HEK293 (cell line): ENCODE results near the gene LYPD4.

Experiments used
- CTCF ChIA-PET: fragments of 350-600 bp; formaldehyde crosslinking; extraction: SDS; loops from one replicate; lab custom pipeline; 2021; ENCODE audit warnings: antibody characterized with exemption; lab: Yijun Ruan, JAX
- POLR2A ChIA-PET: fragments of 300-600 bp; formaldehyde crosslinking; extraction: SDS; loops from one replicate; lab custom pipeline; 2020; ENCODE audit warnings: antibody characterized with exemption, inconsistent platforms; lab: Yijun Ruan, JAX
- H3K27ac ChIP-seq: fragments of 200-500 bp; sonication (Bioruptor generic); 2 replicates; pipeline ENCODE4 v1.5.1; 2014; ENCODE audit warnings: low read depth, low read length, control low read depth, inconsistent platforms; ENCODE audit errors: extremely low read depth
- H3K36me3 ChIP-seq, 2 experiments: fragments of 200-500 bp in 1 of 2; sonication (Bioruptor generic) in 1 of 2; 1 replicate in 1 of 2; 2 replicates in 1 of 2; pipeline ENCODE4 v1.5.1; 2014 to 2017; ENCODE audit warnings: inconsistent platforms in 2 of 2, low read length in 2 of 2; ENCODE audit not compliant: control insufficient read depth in 2 of 2, insufficient read depth in 1 of 2
- H3K4me1 ChIP-seq: fragments of 200-500 bp; sonication (Bioruptor generic); 2 replicates; pipeline ENCODE4 v1.5.1; 2014; ENCODE audit warnings: mild to moderate bottlenecking, low read length, inconsistent platforms; ENCODE audit not compliant: control insufficient read depth, insufficient read depth
- H3K4me3 ChIP-seq: 2 replicates; pipeline ENCODE4 v1.5.1; 2011; ENCODE audit warnings: low read depth, mild to moderate bottlenecking, control low read depth, low read length, moderate library complexity
- H3K9me3 ChIP-seq: fragments of 200-500 bp; sonication (Bioruptor generic); 2 replicates; pipeline ENCODE4 v1.5.1; 2014; ENCODE audit warnings: low read depth, low read length, inconsistent platforms; ENCODE audit not compliant: control insufficient read depth, insufficient read depth
- ATF2 ChIP-seq: fragments of 450-650 bp; formaldehyde crosslinking; IDR thresholded peaks from 2 replicates; pipeline ENCODE4 v1.5.1; 2016; ENCODE audit warnings: missing biosample characterization, missing genetic modification characterization, low read depth
- GLIS1 ChIP-seq: fragments of 450-650 bp; formaldehyde crosslinking; IDR thresholded peaks from 2 replicates; pipeline ENCODE4 v1.5.1; 2016; ENCODE audit warnings: missing biosample characterization, missing genetic modification characterization
- HOXA7 ChIP-seq: sonication (generic); formaldehyde crosslinking; IDR thresholded peaks from 2 replicates; pipeline ENCODE4 v1.8.1; 2022; ENCODE audit warnings: missing genetic modification reagents, borderline replicate concordance
- KLF16 ChIP-seq: fragments of 450-650 bp; formaldehyde crosslinking; IDR thresholded peaks from 2 replicates; pipeline ENCODE4 v1.5.1; 2017; ENCODE audit warnings: missing biosample characterization, missing genetic modification characterization
- SP7 ChIP-seq: fragments of 450-650 bp; formaldehyde crosslinking; IDR thresholded peaks from 2 replicates; pipeline ENCODE4 v1.5.1; 2016; ENCODE audit warnings: missing biosample characterization, missing genetic modification characterization
- WT1 ChIP-seq: fragments of 450-650 bp; formaldehyde crosslinking; IDR thresholded peaks from 2 replicates; pipeline ENCODE4 v1.5.1; 2016; ENCODE audit warnings: missing biosample characterization, missing genetic modification characterization
- YY1 ChIP-seq: fragments of 450-650 bp; formaldehyde crosslinking; IDR thresholded peaks from 2 replicates; pipeline ENCODE4 v1.5.1; 2018; ENCODE audit warnings: missing biosample characterization, missing genetic modification characterization
- ZBTB20 ChIP-seq: fragments of 450-650 bp; formaldehyde crosslinking; IDR thresholded peaks from 2 replicates; pipeline ENCODE4 v1.5.1; 2016; ENCODE audit warnings: missing biosample characterization, missing genetic modification characterization
- ZBTB26 ChIP-seq: fragments of 450-650 bp; formaldehyde crosslinking; optimal IDR thresholded peaks from 2 replicates; pipeline ENCODE3; 2016; ENCODE audit warnings: missing biosample characterization, mild to moderate bottlenecking, missing genetic modification characterization
- ZBTB44 ChIP-seq: fragments of 450-650 bp; IDR thresholded peaks from 2 replicates; pipeline ENCODE4 v1.5.1; 2018; ENCODE audit warnings: missing biosample characterization, mild to moderate bottlenecking, missing genetic modification characterization
- ZNF175 ChIP-seq: fragments of 450-650 bp; formaldehyde crosslinking; IDR thresholded peaks from 2 replicates; pipeline ENCODE4 v1.5.1; 2016; ENCODE audit warnings: missing biosample characterization, missing genetic modification characterization
- ZNF518A ChIP-seq: fragments of 450-650 bp; formaldehyde crosslinking; conservative IDR thresholded peaks from 2 replicates; pipeline ENCODE4 v1.5.1; 2016; ENCODE audit warnings: low read depth, missing biosample characterization, missing genetic modification characterization
- ZNF529 ChIP-seq: fragments of 450-650 bp; formaldehyde crosslinking; IDR thresholded peaks from 2 replicates; pipeline ENCODE4 v1.5.1; 2017; ENCODE audit warnings: missing genetic modification characterization, missing biosample characterization; ENCODE audit not compliant: insufficient replicate concordance
- ZNF530 ChIP-seq: fragments of 450-650 bp; formaldehyde crosslinking; IDR thresholded peaks from 2 replicates; pipeline ENCODE4 v1.5.1; 2016; ENCODE audit warnings: low read depth, missing biosample characterization, missing genetic modification characterization
- ZNF610 ChIP-seq: fragments of 450-650 bp; formaldehyde crosslinking; IDR thresholded peaks from 2 replicates; pipeline ENCODE4 v1.5.1; 2016; ENCODE audit warnings: missing biosample characterization, missing genetic modification characterization, borderline replicate concordance

Gene LYPD4

GRCh38 chr19:41815301-41815700 is 29.2 kb downstream of the LYPD4 start:
- no peak overlapping the region for H3K27ac ChIP-seq
- CTCF ChIA-PET, result interaction anchor here (1.3 to 13.3 kb wide), 4 partner anchors 20 to 63 kb away, joined by 3 to 202 read pairs (median 8); partner anchors contain the start of gene CEACAM3
- no peaks in the 10 kb centered on the region for H3K36me3 ChIP-seq
- TF ChIP-seq ZBTB44 (tag by site-specific recombination) (no peak), ZNF529 (tag by site-specific recombination) (peak; percentile 94)
- TF ChIP-seq, all 188 proteins: peak for 1
- Histone ChIP-seq H3K4me1 (no peaks in the 10 kb centered on the region), H3K9me3 (no peaks in the 10 kb centered on the region), H3K4me3 (no peak overlapping the region)
- POLR2A ChIA-PET, result no interaction called here

- H3K4me1 ChIP-seq, result no peaks in the 10 kb centered on the region
- no peak overlapping the region for H3K4me3 ChIP-seq
- CTCF ChIA-PET, result interaction anchor here (1.1 to 4.0 kb wide), 5 partner anchors 19 to 62 kb away, joined by 3 to 27 read pairs (median 7); no protein-coding TSS in a partner anchor
- H3K36me3 ChIP-seq, result no peaks in the 10 kb centered on the region
- no peak overlapping the region for H3K27ac ChIP-seq
- POLR2A ChIA-PET, result no interaction called here
- no peak for TF ChIP-seq ZBTB20 (tag by site-specific recombination)
- no peaks in the 10 kb centered on the region for H3K9me3 ChIP-seq
Observed at GRCh38 chr19:41813911-41814310, 30.6 kb downstream of the LYPD4 start.

- H3K4me1 ChIP-seq, result no peaks in the 10 kb centered on the region
- H3K4me3 ChIP-seq, result no peak overlapping the region
- no peaks in the 10 kb centered on the region for H3K36me3 ChIP-seq
- TF ChIP-seq ZNF530 (tag by site-specific recombination), result no peak
- no peak for TF ChIP-seq ZNF610
- no peak for TF ChIP-seq SP7 (tag by site-specific recombination)
- TF ChIP-seq ZNF529 (tag by site-specific recombination), result no peak
- no peak for TF ChIP-seq KLF16
- no peak for TF ChIP-seq GLIS1 (tag by site-specific recombination)
- TF ChIP-seq ZBTB26 (tag by site-specific recombination), result no peak
- POLR2A ChIA-PET, result no interaction called here
- H3K9me3 ChIP-seq, result no peaks in the 10 kb centered on the region
- CTCF ChIA-PET, result interaction anchor here (0.8 to 4.0 kb wide), 7 partner anchors 11 to 170 kb away, joined by 3 to 27 read pairs (median 9); partner anchors contain the start of gene CEACAM3
- no peak overlapping the region for H3K27ac ChIP-seq
Observed at GRCh38 chr19:41811981-41812380, 32.5 kb downstream of the LYPD4 start.

GRCh38 chr19:41811036-41811435 is 33.4 kb downstream of the LYPD4 start:
- TF ChIP-seq ZNF175 (no peak), HOXA7 (CRISPR knock-in tag) (no peak), ZNF518A (tag by site-specific recombination) (no peak), WT1 (no peak), ATF2 (no peak), YY1 (tag by site-specific recombination) (no peak)
- Histone ChIP-seq H3K36me3 (no peaks in the 10 kb centered on the region), H3K4me1 (no peaks in the 10 kb centered on the region), H3K27ac (no peak overlapping the region), H3K9me3 (no peaks in the 10 kb centered on the region), H3K4me3 (no peak overlapping the region)
- ChIA-PET POLR2A (interaction anchor here (0.6 to 1.1 kb wide), 2 partner anchors 24 to 210 kb away, joined by 3 read pairs; no protein-coding TSS in a partner anchor), CTCF (interaction anchor here (0.7 to 4.0 kb wide), 8 partner anchors 16 to 257 kb away, joined by 3 to 27 read pairs (median 8); no protein-coding TSS in a partner anchor)
